Astrocyte of the cerebellum (primary cell): ENCODE data around the gene FOXP4.
A peak's percentile ranks its signal among the peaks of the same experiment; 100 is the strongest.

ENCODE experiments used
- DNase-seq: peaks from one replicate; pipeline ENCODE4 v3.0.0-alpha.2; 2011; ENCODE audit warnings: low read depth
- H3K4me3 ChIP-seq: 2 replicates; pipeline ENCODE4 v1.5.1; 2011; ENCODE audit warnings: mild to moderate bottlenecking, low read depth, low read length, moderate library complexity
- in situ Hi-C: cut with HindIII; loops from 2 replicates; pipeline ENCODE4 v1.10.0; 2017; ENCODE audit warnings: low sequenced_read_pairs
- TF ChIP-seq, protein P1 (sequence below): IDR thresholded peaks from 2 replicates; pipeline ENCODE4 v1.5.1; 2012; ENCODE audit warnings: low read length, low read depth, moderate library complexity, mild to moderate bottlenecking; ENCODE audit errors: missing control alignments

FOXP4 gene

DNA sequence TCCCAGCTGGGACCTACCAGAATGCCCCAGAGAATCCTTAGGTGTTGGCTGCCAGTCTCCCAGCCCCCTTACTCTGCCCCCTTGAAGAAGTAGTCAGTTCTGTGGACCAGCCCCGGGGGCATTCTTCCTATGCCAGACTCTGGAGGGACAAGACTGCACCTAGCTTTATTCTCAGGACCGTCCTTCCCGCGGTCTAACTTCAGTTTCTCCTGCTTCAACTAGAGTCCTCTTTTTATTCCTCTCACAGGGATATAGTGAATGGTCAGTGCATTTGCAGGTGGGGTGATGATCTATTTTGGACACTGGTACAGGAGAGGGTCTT is 56.2 kb downstream of the FOXP4 start:
- TF ChIP-seq, protein P1, sequence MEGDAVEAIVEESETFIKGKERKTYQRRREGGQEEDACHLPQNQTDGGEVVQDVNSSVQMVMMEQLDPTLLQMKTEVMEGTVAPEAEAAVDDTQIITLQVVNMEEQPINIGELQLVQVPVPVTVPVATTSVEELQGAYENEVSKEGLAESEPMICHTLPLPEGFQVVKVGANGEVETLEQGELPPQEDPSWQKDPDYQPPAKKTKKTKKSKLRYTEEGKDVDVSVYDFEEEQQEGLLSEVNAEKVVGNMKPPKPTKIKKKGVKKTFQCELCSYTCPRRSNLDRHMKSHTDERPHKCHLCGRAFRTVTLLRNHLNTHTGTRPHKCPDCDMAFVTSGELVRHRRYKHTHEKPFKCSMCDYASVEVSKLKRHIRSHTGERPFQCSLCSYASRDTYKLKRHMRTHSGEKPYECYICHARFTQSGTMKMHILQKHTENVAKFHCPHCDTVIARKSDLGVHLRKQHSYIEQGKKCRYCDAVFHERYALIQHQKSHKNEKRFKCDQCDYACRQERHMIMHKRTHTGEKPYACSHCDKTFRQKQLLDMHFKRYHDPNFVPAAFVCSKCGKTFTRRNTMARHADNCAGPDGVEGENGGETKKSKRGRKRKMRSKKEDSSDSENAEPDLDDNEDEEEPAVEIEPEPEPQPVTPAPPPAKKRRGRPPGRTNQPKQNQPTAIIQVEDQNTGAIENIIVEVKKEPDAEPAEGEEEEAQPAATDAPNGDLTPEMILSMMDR = no peak
- no peak overlapping the region for H3K4me3 ChIP-seq
- in situ Hi-C loops = loop anchor here (5.0 kb wide), 1 partner anchor 45 kb away; no protein-coding TSS in a partner anchor
- DNase-seq = no peak

GRCh38 chr6:41602864-41603608 is 56.9 kb downstream of the FOXP4 start:
- TF ChIP-seq, protein P1 = peak; percentile 93
- peak; percentile 80 for DNase-seq
- no peak overlapping the region for H3K4me3 ChIP-seq
- in situ Hi-C loops = loop anchor here (5.0 kb wide), 1 partner anchor 46 kb away; no protein-coding TSS in a partner anchor

DNA sequence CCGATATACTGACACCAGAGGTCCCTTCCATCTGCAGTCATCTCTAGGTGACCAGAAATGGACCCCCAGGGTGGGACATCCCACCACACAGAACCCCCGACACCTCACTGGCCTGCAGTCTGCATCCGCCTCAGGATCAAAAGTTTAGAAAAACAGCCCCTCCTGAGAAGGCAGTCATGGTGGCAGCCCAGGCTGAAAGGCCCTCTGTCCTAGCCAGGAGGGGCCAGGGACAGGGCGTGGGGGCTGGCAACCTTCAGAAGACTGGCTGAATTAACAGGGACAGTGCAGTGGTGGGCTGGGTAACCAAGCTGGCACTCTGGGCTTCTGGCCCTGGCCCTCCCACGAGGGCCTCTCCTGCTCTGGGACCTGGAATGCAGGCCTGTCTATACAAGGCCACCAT is 57.8 kb downstream of the FOXP4 start:
- in situ Hi-C loops = loop anchor here (5.0 kb wide), 1 partner anchor 47 kb away; no protein-coding TSS in a partner anchor
- DNase-seq = no peak
- H3K4me3 ChIP-seq = no peak overlapping the region
- TF ChIP-seq, protein P1 = no peak

- H3K4me3 ChIP-seq = no peak overlapping the region
- TF ChIP-seq, protein P1 = no peak
- no peak for DNase-seq
- in situ Hi-C loops = no loop called here
Observed at GRCh38 chr6:41605649-41606048, 59.5 kb downstream of the FOXP4 start.

GRCh38 chr6:41607036-41607435 is 60.9 kb downstream of the FOXP4 start:
- TF ChIP-seq, protein P1 = no peak
- no peak for DNase-seq
- in situ Hi-C loops = no loop called here

GRCh38 chr6:41607736-41608135 is 61.6 kb downstream of the FOXP4 start:
- H3K4me3 ChIP-seq = no peak overlapping the region
- in situ Hi-C loops = no loop called here
- no peak for DNase-seq
- TF ChIP-seq, protein P1 = no peak

More at GRCh38 chr6:41607036-41607435, 60.9 kb downstream of the FOXP4 start:
- H3K4me3 ChIP-seq = no peak overlapping the region
